ENCODE results near the gene LGALS7. TPM values are rescaled to one million over a fixed set of nuclear protein-coding genes. Genes with fewer than 3 reads are reported as not detected.
"Not testable (repeated sequence)": the region's sequence is repeated elsewhere in the genome, so short reads cannot be mapped to it uniquely, and the experiment has no call there.

Gene LGALS7
- total RNA-seq, 1 donor from 2014 or later, result not detected

GRCh38 chr19:38815059-38816001 is 42.0 kb upstream of the LGALS7 start:
- Mint-ChIP-seq H3K4me1 (peaks cover 6% of the 10 kb centered on the region), H3K27ac (no peak overlapping the region), H3K4me3 (no peak overlapping the region), H3K36me3 (peaks cover 24% of the 10 kb centered on the region), H3K9me3 (no peaks in the 10 kb centered on the region), H3K27me3 (ENCODE audit: low read depth) (no peaks in the 10 kb centered on the region)
- DNase-seq (ENCODE audit: low spot score in 2 of 2, unreplicated experiment in 2 of 2), result no peak
- TF ChIP-seq CTCF (IDR thresholded peaks at IDR 0.05; ENCODE audit: unreplicated experiment), result no peak

GRCh38 chr19:38813932-38814331 is 40.6 kb upstream of the LGALS7 start:
- peaks cover 20% of the 10 kb centered on the region for H3K36me3 Mint-ChIP-seq

GRCh38 chr19:38813323-38813722 is 40.0 kb upstream of the LGALS7 start:
- DNase-seq (ENCODE audit: low spot score in 2 of 2, unreplicated experiment in 2 of 2), result no peak
- Mint-ChIP-seq H3K4me3 (no peak overlapping the region), H3K27ac (no peak overlapping the region), H3K36me3 (peaks cover 20% of the 10 kb centered on the region), H3K27me3 (ENCODE audit: low read depth) (no peaks in the 10 kb centered on the region), H3K4me1 (no peaks in the 10 kb centered on the region), H3K9me3 (no peaks in the 10 kb centered on the region)
- no peak for TF ChIP-seq CTCF (IDR thresholded peaks at IDR 0.05; ENCODE audit: unreplicated experiment)

More at GRCh38 chr19:38813932-38814331, 40.6 kb upstream of the LGALS7 start:
- H3K27ac Mint-ChIP-seq; H3K9me3 Mint-ChIP-seq; H3K4me1 Mint-ChIP-seq; DNase-seq (ENCODE audit: low spot score in 2 of 2, unreplicated experiment in 2 of 2); H3K4me3 Mint-ChIP-seq; H3K27me3 Mint-ChIP-seq (ENCODE audit: low read depth): not testable (repeated sequence)

- DNase-seq (ENCODE audit: low spot score in 2 of 2, unreplicated experiment in 2 of 2), result no peak
- no peaks in the 10 kb centered on the region for H3K9me3 Mint-ChIP-seq
Measured at GRCh38 chr19:38812841-38813320, 39.6 kb upstream of the LGALS7 start, which contains the start of gene LGALS4. TSS of gene LGALS4 (minus strand) at chr19:38812945. CDS start at chr19:38812886, 59 bp downstream.

GRCh38 chr19:38812009-38812840 is 38.9 kb upstream of the LGALS7 start:
- H3K27me3 Mint-ChIP-seq (ENCODE audit: low read depth), result no peaks in the 10 kb centered on the region
- H3K4me1 Mint-ChIP-seq, result no peaks in the 10 kb centered on the region
- no peak overlapping the region for H3K27ac Mint-ChIP-seq
- DNase-seq (ENCODE audit: low spot score in 2 of 2, unreplicated experiment in 2 of 2), result no peak
- no peak overlapping the region for H3K4me3 Mint-ChIP-seq
- peaks cover 16% of the 10 kb centered on the region for H3K36me3 Mint-ChIP-seq
- no peak for TF ChIP-seq CTCF (IDR thresholded peaks at IDR 0.05; ENCODE audit: unreplicated experiment)
- no peaks in the 10 kb centered on the region for H3K9me3 Mint-ChIP-seq

More at GRCh38 chr19:38812841-38813320, 39.6 kb upstream of the LGALS7 start, which contains the start of gene LGALS4:
- no peaks in the 10 kb centered on the region for H3K27me3 Mint-ChIP-seq (ENCODE audit: low read depth)
- no peak for TF ChIP-seq CTCF (IDR thresholded peaks at IDR 0.05; ENCODE audit: unreplicated experiment)
- peaks cover 20% of the 10 kb centered on the region for H3K36me3 Mint-ChIP-seq
- H3K4me3 Mint-ChIP-seq, result no peak within 1 kb of the TSS
- H3K4me1 Mint-ChIP-seq, result no peaks in the 10 kb centered on the region
- no peak within 1 kb of the TSS for H3K27ac Mint-ChIP-seq
